C4-2B (cell line): ENCODE measurements around the gene CEBPZ.

ENCODE experiments used
- CTCF ChIP-seq: fragments of 450-650 bp; conservative IDR thresholded peaks from 2 replicates; pipeline ENCODE4 v1.5.1; 2017; ENCODE audit warnings: mild to moderate bottlenecking
- ZFX ChIP-seq: fragments of 450-650 bp; IDR thresholded peaks from 2 replicates; pipeline ENCODE4 v1.6.1; 2017

DNA sequence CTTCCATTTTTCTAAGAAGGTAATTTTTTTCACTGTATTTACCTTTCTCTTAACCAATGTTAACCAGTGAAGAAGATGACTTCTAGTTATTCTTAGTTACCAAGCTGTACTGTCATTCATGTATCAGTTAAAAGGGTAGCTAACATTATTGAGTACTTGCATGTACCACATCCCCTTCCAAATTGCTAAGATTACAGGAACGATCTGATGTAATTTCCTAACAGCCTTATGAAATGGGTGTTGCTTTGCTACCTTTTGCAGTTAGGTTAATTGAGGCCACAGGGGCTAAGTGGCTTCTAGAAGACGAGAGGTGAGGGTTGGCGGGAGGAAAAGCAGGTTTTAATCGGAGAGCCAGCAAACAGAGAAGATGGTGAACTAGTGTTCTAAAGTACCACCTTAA is 41.1 kb downstream of the CEBPZ start:
- TF ChIP-seq CTCF = no peak
- TF ChIP-seq ZFX = no peak
